ENCODE results near the gene POC1A.
"Not testable (repeated sequence)": the region's sequence is repeated elsewhere in the genome, so short reads cannot be mapped to it uniquely, and the experiment has no call there.

POC1A gene

GRCh38 chr3:52039846-52040245, 114.4 kb downstream of the POC1A start:
- Histone ChIP-seq H3K4me3 (ENCODE audit: low read length) (no peak overlapping the region), H3K27ac (ENCODE audit: low read length) (no peak overlapping the region), H3K9me3 (ENCODE audit: control insufficient read depth, insufficient read depth, low read length) (no peaks in the 10 kb centered on the region), H3K4me1 (ENCODE audit: control insufficient read depth, insufficient read depth, low read length) (no peaks in the 10 kb centered on the region), H3K27me3 (ENCODE audit: control insufficient read depth, insufficient read depth, low read length) (no peaks in the 10 kb centered on the region), H3K36me3 (ENCODE audit: control insufficient read depth, insufficient read depth, low read length) (no peaks in the 10 kb centered on the region)
- WGBS (ENCODE audit: insufficient coverage, insufficient read length), result no CpG with 5 or more reads among the region's 17 CpGs
- no peak for DNase-seq (ENCODE audit: low read depth, low spot score)

- H3K27ac ChIP-seq (ENCODE audit: low read length), result no peak overlapping the region
- no peaks in the 10 kb centered on the region for H3K9me3 ChIP-seq (ENCODE audit: control insufficient read depth, insufficient read depth, low read length)
- DNase-seq (ENCODE audit: low read depth, low spot score), result no peak
- H3K36me3 ChIP-seq (ENCODE audit: control insufficient read depth, insufficient read depth, low read length), result no peaks in the 10 kb centered on the region
- H3K27me3 ChIP-seq (ENCODE audit: control insufficient read depth, insufficient read depth, low read length), result no peaks in the 10 kb centered on the region
- no CpG with 5 or more reads among the region's 4 CpGs for WGBS (ENCODE audit: insufficient coverage, insufficient read length)
- H3K4me3 ChIP-seq (ENCODE audit: low read length), result no peak overlapping the region
- no peaks in the 10 kb centered on the region for H3K4me1 ChIP-seq (ENCODE audit: control insufficient read depth, insufficient read depth, low read length)
Measured at GRCh38 chr3:52039426-52039825, 114.8 kb downstream of the POC1A start.

GRCh38 chr3:52038227-52038626, 116.0 kb downstream of the POC1A start:
- Histone ChIP-seq H3K27me3 (ENCODE audit: control insufficient read depth, insufficient read depth, low read length) (no peaks in the 10 kb centered on the region), H3K27ac (ENCODE audit: low read length) (no peak overlapping the region), H3K36me3 (ENCODE audit: control insufficient read depth, insufficient read depth, low read length) (no peaks in the 10 kb centered on the region), H3K9me3 (ENCODE audit: control insufficient read depth, insufficient read depth, low read length) (no peaks in the 10 kb centered on the region), H3K4me3 (ENCODE audit: low read length) (no peak overlapping the region), H3K4me1 (ENCODE audit: control insufficient read depth, insufficient read depth, low read length) (no peaks in the 10 kb centered on the region)
- DNase-seq (ENCODE audit: low read depth, low spot score), result no peak
- WGBS (ENCODE audit: insufficient coverage, insufficient read length), result no CpG with 5 or more reads among the region's 6 CpGs

GRCh38 chr3:52037291-52037690, 116.9 kb downstream of the POC1A start:
- DNase-seq (ENCODE audit: low read depth, low spot score), result no peak
- no CpG with 5 or more reads among the region's 4 CpGs for WGBS (ENCODE audit: insufficient coverage, insufficient read length)
- H3K27me3 ChIP-seq (ENCODE audit: control insufficient read depth, insufficient read depth, low read length), result no peaks in the 10 kb centered on the region
- H3K9me3 ChIP-seq (ENCODE audit: control insufficient read depth, insufficient read depth, low read length), result no peaks in the 10 kb centered on the region
- no peaks in the 10 kb centered on the region for H3K36me3 ChIP-seq (ENCODE audit: control insufficient read depth, insufficient read depth, low read length)
- H3K4me1 ChIP-seq (ENCODE audit: control insufficient read depth, insufficient read depth, low read length), result no peaks in the 10 kb centered on the region
- H3K4me3 ChIP-seq (ENCODE audit: low read length), result no peak overlapping the region
- no peak overlapping the region for H3K27ac ChIP-seq (ENCODE audit: low read length)

GRCh38 chr3:52036829-52037228, 117.4 kb downstream of the POC1A start:
- no peak overlapping the region for H3K4me3 ChIP-seq (ENCODE audit: low read length)
- WGBS (ENCODE audit: insufficient coverage, insufficient read length), result no CpG with 5 or more reads among the region's 5 CpGs
- no peaks in the 10 kb centered on the region for H3K9me3 ChIP-seq (ENCODE audit: control insufficient read depth, insufficient read depth, low read length)

GRCh38 chr3:52036222-52036694, 118.0 kb downstream of the POC1A start:
- Histone ChIP-seq H3K4me3 (ENCODE audit: low read length) (no peak overlapping the region), H3K9me3 (ENCODE audit: control insufficient read depth, insufficient read depth, low read length) (no peaks in the 10 kb centered on the region), H3K27me3 (ENCODE audit: control insufficient read depth, insufficient read depth, low read length) (no peaks in the 10 kb centered on the region), H3K36me3 (ENCODE audit: control insufficient read depth, insufficient read depth, low read length) (no peaks in the 10 kb centered on the region), H3K27ac (ENCODE audit: low read length) (no peak overlapping the region), H3K4me1 (ENCODE audit: control insufficient read depth, insufficient read depth, low read length) (no peaks in the 10 kb centered on the region)
- no peak for DNase-seq (ENCODE audit: low read depth, low spot score)
- WGBS (ENCODE audit: insufficient coverage, insufficient read length), result no CpG with 5 or more reads among the region's 5 CpGs

More at GRCh38 chr3:52036829-52037228, 117.4 kb downstream of the POC1A start:
- DNase-seq (ENCODE audit: low read depth, low spot score), result no peak
- Histone ChIP-seq H3K27me3 (ENCODE audit: control insufficient read depth, insufficient read depth, low read length) (no peaks in the 10 kb centered on the region), H3K4me1 (ENCODE audit: control insufficient read depth, insufficient read depth, low read length) (no peaks in the 10 kb centered on the region), H3K36me3 (ENCODE audit: control insufficient read depth, insufficient read depth, low read length) (no peaks in the 10 kb centered on the region), H3K27ac (ENCODE audit: low read length) (no peak overlapping the region)

- Histone ChIP-seq H3K4me1 (ENCODE audit: control insufficient read depth, insufficient read depth, low read length) (no peaks in the 10 kb centered on the region), H3K4me3 (ENCODE audit: low read length) (no peak overlapping the region), H3K27ac (ENCODE audit: low read length) (no peak overlapping the region), H3K36me3 (ENCODE audit: control insufficient read depth, insufficient read depth, low read length) (no peaks in the 10 kb centered on the region), H3K9me3 (ENCODE audit: control insufficient read depth, insufficient read depth, low read length) (no peaks in the 10 kb centered on the region), H3K27me3 (ENCODE audit: control insufficient read depth, insufficient read depth, low read length) (no peaks in the 10 kb centered on the region)
- no peak for DNase-seq (ENCODE audit: low read depth, low spot score)
- WGBS (ENCODE audit: insufficient coverage, insufficient read length), result no CpG with 5 or more reads among the region's 3 CpGs
Measured at GRCh38 chr3:52034651-52035050, 119.6 kb downstream of the POC1A start.

GRCh38 chr3:52034212-52034611, 120.0 kb downstream of the POC1A start:
- H3K36me3 ChIP-seq (ENCODE audit: control insufficient read depth, insufficient read depth, low read length), result no peaks in the 10 kb centered on the region
- H3K4me3 ChIP-seq (ENCODE audit: low read length), result no peak overlapping the region
- no peaks in the 10 kb centered on the region for H3K9me3 ChIP-seq (ENCODE audit: control insufficient read depth, insufficient read depth, low read length)
- WGBS (ENCODE audit: insufficient coverage, insufficient read length), result no CpG with 5 or more reads among the region's 5 CpGs
- no peak overlapping the region for H3K27ac ChIP-seq (ENCODE audit: low read length)
- no peak for DNase-seq (ENCODE audit: low read depth, low spot score)
- no peaks in the 10 kb centered on the region for H3K4me1 ChIP-seq (ENCODE audit: control insufficient read depth, insufficient read depth, low read length)
- no peaks in the 10 kb centered on the region for H3K27me3 ChIP-seq (ENCODE audit: control insufficient read depth, insufficient read depth, low read length)

GRCh38 chr3:52033748-52034147, 120.5 kb downstream of the POC1A start:
- H3K27me3 ChIP-seq (ENCODE audit: control insufficient read depth, insufficient read depth, low read length); DNase-seq (ENCODE audit: low read depth, low spot score); H3K9me3 ChIP-seq (ENCODE audit: control insufficient read depth, insufficient read depth, low read length); H3K27ac ChIP-seq (ENCODE audit: low read length); H3K36me3 ChIP-seq (ENCODE audit: control insufficient read depth, insufficient read depth, low read length); H3K4me3 ChIP-seq (ENCODE audit: low read length); H3K4me1 ChIP-seq (ENCODE audit: control insufficient read depth, insufficient read depth, low read length): not testable (repeated sequence)
- WGBS (ENCODE audit: insufficient coverage, insufficient read length), result no CpG with 5 or more reads among the region's 6 CpGs

GRCh38 chr3:52032702-52033408, 121.4 kb downstream of the POC1A start:
- Histone ChIP-seq H3K4me3 (ENCODE audit: low read length) (no peak overlapping the region), H3K4me1 (ENCODE audit: control insufficient read depth, insufficient read depth, low read length) (no peaks in the 10 kb centered on the region), H3K27me3 (ENCODE audit: control insufficient read depth, insufficient read depth, low read length) (no peaks in the 10 kb centered on the region), H3K36me3 (ENCODE audit: control insufficient read depth, insufficient read depth, low read length) (no peaks in the 10 kb centered on the region), H3K9me3 (ENCODE audit: control insufficient read depth, insufficient read depth, low read length) (no peaks in the 10 kb centered on the region), H3K27ac (ENCODE audit: low read length) (no peak overlapping the region)
- DNase-seq (ENCODE audit: low read depth, low spot score), result no peak
- WGBS (ENCODE audit: insufficient coverage, insufficient read length), result no CpG with 5 or more reads among the region's 11 CpGs

GRCh38 chr3:52031896-52032295, 122.3 kb downstream of the POC1A start:
- H3K27ac ChIP-seq (ENCODE audit: low read length), result no peak overlapping the region
- no peak for DNase-seq (ENCODE audit: low read depth, low spot score)
- H3K9me3 ChIP-seq (ENCODE audit: control insufficient read depth, insufficient read depth, low read length), result no peaks in the 10 kb centered on the region
- H3K27me3 ChIP-seq (ENCODE audit: control insufficient read depth, insufficient read depth, low read length), result no peaks in the 10 kb centered on the region
- no peak overlapping the region for H3K4me3 ChIP-seq (ENCODE audit: low read length)
- WGBS (ENCODE audit: insufficient coverage, insufficient read length), result no CpG with 5 or more reads among the region's 10 CpGs
- no peaks in the 10 kb centered on the region for H3K36me3 ChIP-seq (ENCODE audit: control insufficient read depth, insufficient read depth, low read length)
- no peaks in the 10 kb centered on the region for H3K4me1 ChIP-seq (ENCODE audit: control insufficient read depth, insufficient read depth, low read length)

All from iPS DF 6.9 (cell line).